ENCODE results near the gene IRF3.

IRF3 gene

DNA sequence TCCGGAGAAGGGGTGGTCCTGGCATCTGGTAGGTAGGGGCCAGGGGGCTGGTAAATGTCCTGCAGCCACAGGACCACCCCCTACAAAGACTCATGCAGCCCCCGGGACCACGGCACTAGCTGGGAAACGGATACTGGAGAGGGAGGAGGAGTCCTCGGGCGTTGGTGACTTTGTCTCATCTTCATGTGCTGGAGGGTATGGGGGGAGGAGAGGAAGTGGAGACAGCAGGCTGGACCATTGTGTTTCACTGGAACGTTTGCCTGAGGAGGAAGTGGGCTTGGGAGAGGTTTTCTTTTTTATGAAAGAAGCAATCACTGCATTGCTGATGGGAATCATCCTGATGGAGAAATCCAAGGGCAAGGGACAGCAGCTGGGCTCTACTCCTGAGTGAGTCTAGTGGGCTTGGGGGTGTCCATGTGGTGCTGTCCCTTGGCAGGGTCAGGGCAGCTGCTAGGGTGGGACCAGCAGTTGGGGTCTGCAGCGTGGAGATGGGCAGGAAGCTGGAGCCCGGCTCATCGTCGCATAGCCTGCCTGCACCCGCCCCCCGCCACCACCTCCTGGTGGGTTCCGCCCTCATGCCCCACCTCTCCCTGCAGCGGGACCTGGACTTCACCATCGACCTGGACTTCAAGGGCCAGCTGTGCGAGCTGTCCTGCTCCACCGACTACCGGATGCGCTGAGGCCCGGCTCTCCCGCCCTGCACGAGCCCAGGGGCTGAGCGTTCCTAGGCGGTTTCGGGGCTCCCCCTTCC, 22.1 kb upstream of the IRF3 start:
- no peak for DNase-seq (ENCODE audit: low read depth in 1 of 2, low spot score in 1 of 2)

DNA sequence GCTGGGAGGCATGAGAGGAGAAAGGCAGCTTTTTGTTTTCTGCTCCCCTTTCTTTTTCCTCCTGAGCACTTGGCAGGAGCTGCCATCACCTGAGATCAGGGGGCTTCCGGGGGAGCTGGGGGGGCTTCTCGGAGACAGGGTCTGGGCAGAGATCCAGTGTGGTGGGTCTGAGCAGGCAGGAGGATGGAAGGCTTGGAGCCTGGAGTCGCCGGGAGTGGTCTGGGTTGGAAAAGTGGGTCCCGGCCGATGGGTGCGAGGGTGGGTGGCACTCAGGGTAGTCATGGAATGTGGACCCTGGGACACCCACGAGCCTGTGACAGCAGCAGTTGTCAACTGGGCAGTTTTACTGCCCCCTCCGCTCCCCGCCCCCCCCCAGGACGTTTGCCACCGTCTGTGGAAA, 21.5 kb upstream of the IRF3 start:
- DNase-seq (ENCODE audit: low read depth in 1 of 2, low spot score in 1 of 2), result no peak

DNA sequence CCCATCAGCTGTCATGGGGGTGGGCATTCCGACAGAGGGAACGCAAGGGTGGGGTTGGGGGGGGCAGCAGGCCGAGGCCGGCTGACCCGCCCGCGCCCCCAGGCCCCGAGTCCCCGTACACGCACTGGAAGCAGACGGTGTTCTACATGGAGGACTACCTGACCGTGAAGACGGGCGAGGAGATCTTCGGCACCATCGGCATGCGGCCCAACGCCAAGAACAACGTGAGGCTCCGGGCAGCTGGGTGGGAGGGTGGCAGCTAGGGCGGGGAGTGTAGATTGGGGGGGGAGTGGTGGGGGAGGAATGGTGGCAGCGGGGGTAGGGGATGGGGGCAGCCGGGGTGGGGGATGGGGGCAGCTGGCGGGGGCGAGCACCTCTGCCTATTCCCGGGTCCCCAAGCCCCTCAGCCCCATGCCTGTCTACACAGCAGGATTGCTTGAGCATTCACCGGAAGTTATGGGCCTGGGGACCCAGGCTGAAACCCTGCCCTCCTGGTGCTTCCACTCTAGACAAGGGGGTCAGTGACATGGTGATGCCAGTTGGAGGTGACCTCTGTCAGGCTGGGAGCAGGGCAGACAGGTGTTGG, 20.9 kb upstream of the IRF3 start:
- DNase-seq (ENCODE audit: low read depth in 1 of 2, low spot score in 1 of 2), result no peak

DNA sequence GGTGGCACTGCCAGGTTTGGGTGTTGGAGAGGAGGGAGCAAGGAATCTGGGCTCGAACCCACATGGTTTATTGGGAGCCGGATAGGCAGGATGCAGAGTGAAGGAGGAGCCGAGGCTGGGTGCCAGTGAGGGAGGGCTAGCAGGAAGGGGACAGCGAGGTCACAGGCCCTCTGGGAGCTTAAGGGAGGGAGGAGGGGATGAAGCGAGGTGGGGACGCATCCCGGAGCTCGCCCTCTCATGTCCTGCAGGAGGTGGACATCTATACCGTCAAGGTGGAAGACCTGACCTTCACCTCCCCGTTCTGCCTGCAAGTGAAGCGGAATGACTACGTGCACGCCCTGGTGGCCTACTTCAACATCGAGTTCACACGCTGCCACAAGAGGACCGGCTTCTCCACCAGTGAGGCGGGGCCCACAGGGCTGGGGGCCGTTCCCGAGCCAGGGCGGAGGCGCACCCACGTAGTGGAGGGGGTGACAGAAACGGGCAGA, 20.2 kb upstream of the IRF3 start:
- DNase-seq (ENCODE audit: low read depth in 1 of 2, low spot score in 1 of 2), result no peak

DNA sequence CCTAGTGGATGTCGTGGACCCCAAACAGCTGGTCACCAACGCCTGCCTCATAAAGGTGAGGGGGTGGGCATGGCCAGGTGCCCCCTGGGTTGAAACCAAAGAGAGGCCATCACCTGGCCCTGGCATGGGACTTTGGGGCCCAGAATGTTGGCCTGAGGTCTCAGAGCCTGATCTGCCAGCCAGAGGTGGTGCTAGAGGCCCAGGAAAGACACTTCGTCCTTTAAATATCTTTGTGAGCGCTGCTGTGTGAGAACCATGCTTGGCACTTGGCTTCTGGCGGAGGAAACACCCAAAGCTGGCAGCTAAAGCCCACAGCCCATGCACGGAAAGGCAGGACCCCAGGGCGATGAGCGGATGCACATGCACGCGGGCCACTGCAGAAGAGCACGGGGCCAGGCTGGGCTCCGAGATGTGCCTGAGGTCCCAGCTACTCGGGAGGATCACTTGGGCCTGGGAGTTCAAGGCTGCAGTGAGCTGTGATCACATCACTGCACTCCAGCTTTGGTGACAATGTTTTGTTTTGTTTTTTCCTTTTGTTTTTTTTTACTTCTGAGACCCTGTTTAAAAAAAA, 19.4 kb upstream of the IRF3 start:
- DNase-seq (ENCODE audit: low read depth in 1 of 2, low spot score in 1 of 2), result no peak

DNA sequence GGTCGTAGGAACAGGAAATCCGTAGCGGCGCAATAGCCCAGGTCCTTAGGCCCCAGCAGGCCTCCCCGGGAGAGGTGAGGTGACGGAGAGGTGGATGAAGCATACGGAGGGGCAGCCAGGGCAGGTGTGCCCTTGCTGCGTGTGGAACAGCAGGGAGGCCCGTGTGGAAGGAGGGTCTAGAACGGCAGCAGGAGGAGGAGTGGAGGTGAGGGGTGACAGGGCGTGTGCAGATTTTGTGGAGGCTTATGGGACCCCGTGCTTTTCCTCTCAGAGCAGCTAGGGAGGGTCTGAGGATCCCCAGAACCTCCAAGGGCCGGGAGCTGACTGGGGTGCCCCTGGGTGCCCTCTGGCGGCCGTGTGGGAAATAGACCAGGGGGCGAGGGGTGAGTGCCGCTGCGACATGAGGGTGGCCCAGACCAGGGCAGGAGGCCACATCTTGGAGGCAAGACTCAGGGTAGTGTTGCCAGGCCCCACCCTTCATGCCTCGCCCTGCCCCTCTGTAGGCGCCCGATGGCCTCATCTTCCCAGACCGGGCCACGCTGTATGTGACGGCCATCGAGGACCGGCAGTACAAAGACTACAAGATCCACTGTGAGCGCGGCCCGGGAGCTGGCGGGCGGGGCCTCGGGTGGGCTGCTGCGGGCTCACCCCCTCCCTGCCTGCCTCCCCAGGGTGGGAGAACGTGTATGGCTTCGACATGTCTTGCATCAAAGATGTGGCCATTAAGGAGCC, 18.8 kb upstream of the IRF3 start:
- no peak for DNase-seq (ENCODE audit: low read depth in 1 of 2, low spot score in 1 of 2)

DNA sequence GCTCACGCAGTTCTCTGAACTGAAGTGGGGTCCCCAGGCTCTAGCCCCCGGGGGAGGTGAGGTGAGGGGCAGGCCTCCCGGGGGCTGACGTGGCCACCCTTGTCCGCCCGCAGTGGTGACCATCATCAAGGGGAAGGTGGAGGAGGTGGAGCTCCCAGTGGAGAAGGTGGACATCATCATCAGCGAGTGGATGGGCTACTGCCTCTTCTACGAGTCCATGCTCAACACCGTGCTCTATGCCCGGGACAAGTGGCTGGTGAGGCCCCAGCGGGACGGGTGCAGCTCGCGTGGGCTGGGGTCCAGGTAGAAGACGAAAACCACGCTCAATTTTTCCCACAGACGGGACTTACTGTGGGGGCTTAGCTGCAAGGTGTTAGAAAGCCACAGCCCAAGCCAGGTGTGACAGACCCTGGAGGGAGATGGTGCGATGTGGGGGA, 18.2 kb upstream of the IRF3 start:
- no peak for DNase-seq (ENCODE audit: low read depth in 1 of 2, low spot score in 1 of 2)

DNA sequence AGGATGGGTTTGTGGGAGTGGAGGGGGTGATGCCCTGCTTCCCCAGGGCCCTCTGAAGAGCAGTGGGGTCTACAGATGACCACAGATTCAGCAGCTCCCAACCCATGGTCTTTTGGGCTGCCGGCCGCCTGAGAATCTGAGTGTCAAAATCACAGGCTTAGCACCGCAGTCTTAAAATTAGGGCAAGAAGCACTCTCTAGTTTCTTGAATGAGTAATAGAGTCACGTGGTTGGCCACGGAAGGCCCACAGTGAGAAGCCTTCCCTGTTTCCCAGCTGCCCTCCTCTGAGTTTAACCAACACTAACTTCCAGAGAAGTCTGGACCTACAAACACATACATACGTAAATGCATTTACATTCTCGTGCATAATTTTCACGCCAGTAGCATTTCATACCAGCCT, 16.6 kb upstream of the IRF3 start:
- DNase-seq (ENCODE audit: low read depth in 1 of 2, low spot score in 1 of 2), result no peak

DNA sequence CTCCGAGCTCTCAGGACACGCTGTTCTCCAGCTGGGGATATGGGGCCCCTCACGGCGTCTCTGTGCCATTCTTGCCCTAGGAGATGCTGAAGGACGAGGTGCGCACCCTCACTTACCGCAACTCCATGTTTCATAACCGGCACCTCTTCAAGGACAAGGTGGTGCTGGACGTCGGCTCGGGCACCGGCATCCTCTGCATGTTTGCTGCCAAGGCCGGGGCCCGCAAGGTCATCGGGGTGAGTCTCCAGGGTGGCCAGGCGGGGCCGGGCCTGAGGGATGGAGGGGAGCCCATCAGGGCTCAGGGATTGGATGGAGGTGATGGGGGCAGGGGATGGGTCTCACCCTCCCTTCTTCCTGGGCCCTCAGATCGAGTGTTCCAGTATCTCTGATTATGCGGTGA, 16.2 kb upstream of the IRF3 start:
- no peak for DNase-seq (ENCODE audit: low read depth in 1 of 2, low spot score in 1 of 2)

DNA sequence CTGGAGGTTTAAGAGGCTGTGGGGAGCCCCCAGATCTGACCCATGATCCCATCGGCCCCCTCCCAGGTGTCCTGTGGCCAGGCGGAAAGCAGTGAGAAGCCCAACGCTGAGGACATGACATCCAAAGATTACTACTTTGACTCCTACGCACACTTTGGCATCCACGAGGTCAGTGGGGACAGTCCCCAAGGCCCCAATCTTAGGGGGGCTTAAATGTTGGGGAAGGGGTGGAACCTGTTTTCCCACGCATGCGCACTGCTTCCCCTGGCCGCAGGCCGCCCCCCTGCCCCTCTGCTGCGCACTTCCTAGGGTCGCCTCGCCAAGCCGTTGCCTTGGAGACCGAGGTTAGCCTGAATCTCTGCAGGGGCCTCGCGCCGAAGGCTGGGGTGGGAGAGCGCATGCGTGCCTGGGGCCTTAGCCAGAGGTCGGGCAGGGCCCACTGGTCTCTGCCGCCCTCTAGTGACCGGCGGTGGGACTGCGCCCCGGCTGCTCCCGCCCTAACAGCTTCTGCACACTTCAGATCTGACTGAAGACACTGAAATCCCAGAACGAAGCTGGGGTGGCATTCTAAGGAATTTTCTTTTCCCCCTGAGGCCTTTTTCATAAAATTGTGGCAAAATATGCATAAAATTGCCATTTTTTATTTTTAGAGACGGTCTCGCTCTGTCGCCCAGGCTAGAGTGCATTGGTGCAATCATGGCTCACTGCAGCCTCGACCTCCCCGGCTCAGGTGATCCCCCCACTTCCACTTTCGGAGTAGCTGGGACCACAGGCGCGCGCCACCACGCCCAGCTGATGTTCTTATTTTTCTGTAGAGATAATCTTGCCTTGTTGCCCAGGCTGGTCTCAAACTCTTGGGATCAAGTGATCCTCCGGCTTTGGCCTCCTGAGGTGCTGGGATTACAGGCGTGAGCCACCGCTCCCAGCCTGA, 15.0 kb upstream of the IRF3 start:
- peak; percentile 91 to 96 for DNase-seq (ENCODE audit: low read depth in 1 of 2, low spot score in 1 of 2)

DNA sequence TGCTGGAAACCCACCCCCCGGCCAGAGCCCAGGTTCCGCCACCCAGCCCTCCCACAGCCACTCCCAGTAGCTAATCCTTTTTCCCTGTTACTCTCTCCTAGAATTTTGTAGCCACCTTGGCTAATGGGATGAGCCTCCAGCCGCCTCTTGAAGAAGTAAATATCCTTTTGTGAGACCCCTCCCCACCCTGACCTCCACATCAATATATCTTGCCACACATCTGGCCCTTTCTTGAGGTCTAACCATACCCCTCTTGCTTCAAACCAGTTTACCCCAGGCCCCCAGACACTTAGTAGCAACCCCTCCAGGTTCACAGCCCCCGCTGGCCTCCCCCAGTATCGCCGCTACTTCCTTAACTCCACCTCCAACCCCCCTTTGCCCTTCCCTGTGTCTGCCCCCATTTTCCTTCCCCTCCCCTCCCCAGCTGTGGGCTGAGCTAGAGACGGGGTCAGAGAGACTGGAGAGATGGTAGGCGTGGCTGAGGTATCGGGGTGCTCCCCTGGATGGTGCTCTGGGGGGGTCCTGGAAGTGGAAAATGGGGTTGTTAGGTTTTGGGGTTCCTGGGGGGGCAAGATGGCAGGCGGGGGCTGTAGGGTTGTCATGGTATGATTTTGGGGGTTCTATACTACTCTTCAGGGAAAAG, 14.2 kb upstream of the IRF3 start:
- DNase-seq (ENCODE audit: low read depth in 1 of 2, low spot score in 1 of 2), result no peak

DNA sequence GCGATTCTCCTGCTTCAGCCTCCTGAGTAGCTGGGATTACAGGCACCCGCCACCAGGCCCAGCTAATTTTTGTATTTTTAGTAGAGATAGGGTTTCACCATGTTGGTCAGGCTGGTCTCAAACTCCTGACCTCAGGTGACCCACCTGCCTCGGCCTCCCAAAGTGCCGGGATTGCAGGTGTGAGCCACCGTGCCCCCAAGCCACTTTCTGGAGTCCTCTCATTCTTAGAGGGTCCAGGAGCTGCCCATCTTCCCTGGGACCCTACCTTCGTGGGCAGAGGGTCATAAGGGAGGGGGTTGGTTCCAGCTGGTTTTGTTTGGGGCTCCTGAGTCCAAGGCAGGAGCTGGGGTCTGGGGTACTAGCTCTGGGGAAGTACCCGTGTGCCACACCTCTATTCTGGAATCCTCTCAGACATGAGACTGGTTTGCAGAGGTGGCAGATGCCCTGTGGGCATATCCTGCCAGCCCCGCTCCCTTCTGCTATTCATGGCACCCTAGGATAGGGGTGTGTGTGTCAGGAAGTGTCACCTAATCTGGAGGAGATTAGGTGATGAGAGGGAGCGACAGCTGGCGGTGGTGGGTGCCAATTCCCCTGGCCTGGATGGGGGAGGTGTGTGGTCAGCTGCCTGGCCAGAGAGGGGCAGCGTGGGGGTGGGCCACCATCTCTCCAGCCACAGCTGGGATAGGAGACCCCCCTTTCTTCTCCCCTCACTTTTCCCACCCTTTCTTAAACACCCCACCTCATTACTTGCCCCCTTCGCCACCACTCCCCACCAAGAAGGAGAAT, 13.5 kb upstream of the IRF3 start:
- no peak for DNase-seq (ENCODE audit: low read depth in 1 of 2, low spot score in 1 of 2)

DNA sequence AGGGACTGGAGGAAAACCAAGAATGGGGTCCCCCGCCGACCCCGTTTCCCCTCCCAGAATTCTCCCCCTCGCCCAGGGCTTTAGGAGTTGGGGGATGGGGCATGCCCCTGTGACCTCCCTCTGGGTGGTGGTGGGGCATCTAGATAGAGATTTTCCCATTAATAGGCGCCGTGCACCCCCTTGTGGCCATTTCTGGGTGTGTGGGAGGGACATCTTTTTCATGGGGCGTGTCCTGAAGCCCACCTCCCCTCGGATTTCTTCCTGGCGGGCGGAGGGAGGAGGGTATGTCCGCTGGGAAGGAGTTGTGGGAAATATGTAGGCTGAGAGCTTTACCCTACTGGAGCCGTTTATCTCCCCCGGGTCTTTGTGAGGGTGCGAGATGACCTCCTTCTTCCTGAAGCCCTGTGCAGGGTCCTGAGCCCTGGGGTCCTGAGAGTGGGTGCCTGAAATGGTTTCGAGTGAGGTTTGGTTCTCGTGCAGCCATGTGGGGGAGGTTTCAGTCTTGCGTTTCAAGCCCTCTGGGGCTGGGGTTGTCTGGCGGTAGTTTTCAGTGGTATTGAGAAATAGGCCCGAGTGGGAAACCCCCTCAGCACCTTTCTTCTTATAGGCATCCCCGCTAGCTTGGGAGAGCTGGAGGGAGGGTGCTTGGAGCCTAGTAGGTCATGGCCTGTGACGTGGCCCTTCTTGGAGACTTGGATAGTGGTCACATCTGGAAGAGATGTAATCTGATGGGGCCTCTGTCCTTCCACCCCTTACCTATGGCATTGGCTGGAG, 12.4 kb upstream of the IRF3 start:
- DNase-seq (ENCODE audit: low read depth in 1 of 2, low spot score in 1 of 2), result peak; percentile 69 to 70

DNA sequence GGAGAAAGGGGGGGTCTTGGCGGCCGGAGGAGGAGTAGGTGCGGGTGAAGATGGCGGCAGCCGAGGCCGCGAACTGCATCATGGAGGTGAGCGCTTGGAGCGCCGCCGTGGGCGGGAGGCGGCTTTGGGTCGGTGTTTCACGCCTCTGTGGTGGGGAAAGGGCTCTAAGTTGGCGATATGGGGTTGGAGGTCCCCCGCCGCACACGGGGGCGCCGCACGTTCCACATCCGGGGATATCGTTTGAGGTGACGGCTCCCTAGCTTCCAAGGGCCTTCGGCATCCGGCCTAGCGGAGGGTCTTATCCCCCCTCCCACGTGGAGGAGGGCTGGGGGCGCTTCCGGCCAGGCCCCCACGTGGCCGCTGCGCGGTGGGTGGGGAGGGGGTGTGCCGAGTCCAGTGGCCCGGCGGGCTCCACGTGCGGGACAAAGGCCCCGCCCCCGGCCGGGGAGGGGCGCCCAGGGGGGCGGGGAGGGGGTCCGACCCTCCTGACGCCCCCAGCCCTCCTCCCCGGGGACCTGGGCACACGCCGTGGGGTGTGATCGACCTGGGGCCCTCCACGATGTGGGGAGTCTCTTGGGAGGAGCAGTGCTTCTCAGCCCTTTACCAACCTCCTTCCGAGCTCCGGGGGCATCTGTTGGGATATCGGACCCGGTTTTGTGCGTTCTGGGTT, 11.7 kb upstream of the IRF3 start, which contains the start of gene PRMT1:
Gene PRMT1, plus strand, starts transcription at position 41 of the 670 bp plus-strand sequence. Its CDS starts 10 bp downstream, at position 51.
- DNase-seq (ENCODE audit: low read depth in 1 of 2, low spot score in 1 of 2), result peak in 1 of 2 donors; percentile 52

DNA sequence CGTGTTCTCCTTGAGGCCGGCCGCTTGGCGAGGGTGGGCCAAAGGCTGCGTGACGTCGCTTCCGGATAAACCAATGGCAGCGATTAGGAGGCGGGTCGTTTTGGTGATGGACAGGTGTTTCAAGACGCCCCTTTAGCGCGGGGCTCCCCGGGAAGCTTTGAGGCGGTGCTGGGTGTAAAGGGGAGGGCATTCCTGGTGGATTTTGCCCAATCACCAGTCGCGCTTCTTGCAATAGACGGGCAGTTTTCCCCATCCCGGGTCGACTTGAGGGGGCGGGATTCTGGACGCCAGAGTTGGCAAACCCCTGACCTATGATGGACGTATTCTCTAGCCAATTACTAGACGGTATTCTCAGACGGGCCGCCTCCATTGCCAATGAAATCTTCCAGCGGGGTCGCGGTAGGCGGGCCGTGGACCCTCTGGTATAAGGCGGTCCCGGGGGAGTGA, 11.2 kb upstream of the IRF3 start:
- peak; percentile 94 to 96 for DNase-seq (ENCODE audit: low read depth in 1 of 2, low spot score in 1 of 2)

DNA sequence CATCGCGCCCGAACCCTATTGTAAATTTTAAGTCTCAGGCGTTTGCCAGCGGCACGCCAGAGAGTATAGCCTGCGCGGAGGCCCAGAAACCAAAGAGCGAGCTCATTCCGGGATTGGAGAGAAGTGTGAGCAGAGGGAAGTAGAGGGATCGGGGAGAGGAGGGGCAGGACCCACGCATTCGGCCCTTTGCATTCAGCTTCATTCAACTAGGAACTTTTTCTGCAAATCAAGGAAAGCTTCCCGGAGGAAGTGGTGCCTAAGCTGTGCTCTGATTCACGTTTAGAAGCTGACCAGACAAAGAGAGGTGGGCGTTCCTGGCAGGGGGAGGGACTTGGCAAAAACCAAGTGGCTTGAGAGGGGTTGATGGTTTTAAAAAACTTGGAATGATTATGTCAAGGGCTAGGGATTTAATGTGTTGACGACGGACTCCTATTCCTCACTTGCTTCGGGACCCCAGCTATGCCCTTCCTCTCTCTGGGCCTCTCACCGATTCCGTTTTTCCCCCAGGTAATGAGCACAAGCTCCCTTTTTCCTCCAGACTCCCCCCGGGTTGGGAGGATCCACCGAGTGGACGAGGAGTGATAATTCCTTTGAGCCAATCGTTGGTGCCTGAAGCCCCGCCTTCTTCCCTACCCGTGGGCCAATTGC, 10.6 kb upstream of the IRF3 start:
- no peak for DNase-seq (ENCODE audit: low read depth in 1 of 2, low spot score in 1 of 2)

DNA sequence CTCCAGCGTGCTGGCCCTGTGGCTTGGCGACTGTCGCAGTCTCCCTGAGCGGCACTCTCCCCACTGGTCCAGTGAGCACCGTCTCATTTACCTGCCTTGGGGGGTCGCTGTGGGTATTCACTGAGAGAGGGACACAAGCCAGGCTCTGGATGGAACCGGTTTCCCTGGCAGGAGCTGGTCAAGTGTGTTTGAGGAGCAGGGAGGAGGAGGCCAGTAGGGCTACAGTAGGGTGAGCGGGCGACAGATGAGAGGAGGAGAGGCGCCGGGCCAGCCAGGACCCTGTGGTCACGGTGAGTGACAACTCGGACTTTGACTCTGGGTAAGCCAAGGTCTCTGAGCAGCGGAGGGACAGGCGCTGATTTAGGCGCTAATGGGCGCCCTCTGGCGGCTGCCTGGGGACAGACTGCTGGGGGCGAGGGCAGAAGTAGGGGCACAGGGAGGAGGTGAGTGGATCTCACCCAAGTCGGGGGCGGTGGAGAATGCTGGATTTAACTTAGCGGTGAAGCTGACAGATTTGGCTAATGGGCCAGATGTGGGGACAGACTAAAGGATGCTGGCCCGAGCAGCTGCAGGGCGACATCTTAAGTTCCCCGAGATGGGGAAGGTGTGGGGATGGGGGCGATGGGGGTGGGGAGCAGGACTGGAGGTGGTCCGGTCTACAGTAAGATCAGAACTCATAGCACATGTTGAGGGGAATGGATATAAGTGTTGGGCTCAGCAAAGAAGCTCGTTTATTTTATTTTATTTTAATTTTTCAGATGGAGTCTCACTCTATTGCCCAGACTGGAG, 6.7 kb upstream of the IRF3 start:
- peak; percentile 58 to 68 for DNase-seq (ENCODE audit: low read depth in 1 of 2, low spot score in 1 of 2)

Measured in stimulated activated CD4-positive, alpha-beta T cell treated with anti-CD3 and anti-CD28 coated beads, Interleukin-15, amount 100 ng/mL, for 1 hour (primary cell).